Thyroid gland (tissue), 4 donors: ENCODE measurements around the gene KRT73.

Experiments used
- POLR2A ChIP-seq, 2 donors: fragments of 450-650 bp; IDR thresholded peaks; one replicate each; pipeline ENCODE4 v1.6.1; 2017; ENCODE audit warnings: antibody characterized with exemption in 2 of 2, mild to moderate bottlenecking in 2 of 2, moderate library complexity in 1 of 2
- TF ChIP-seq, protein P1 (sequence below), 6 experiments: fragments of 200-600 bp in 3 of 6; fragments of 450-650 bp in 3 of 6; sonication (generic) in 3 of 6; IDR thresholded peaks; one replicate each; pipeline ENCODE4 v1.5.1; 2016 to 2019; ENCODE audit warnings: antibody characterized with exemption in 6 of 6, mild to moderate bottlenecking in 2 of 6, inconsistent platforms in 1 of 6, moderate library complexity in 1 of 6

DNA sequence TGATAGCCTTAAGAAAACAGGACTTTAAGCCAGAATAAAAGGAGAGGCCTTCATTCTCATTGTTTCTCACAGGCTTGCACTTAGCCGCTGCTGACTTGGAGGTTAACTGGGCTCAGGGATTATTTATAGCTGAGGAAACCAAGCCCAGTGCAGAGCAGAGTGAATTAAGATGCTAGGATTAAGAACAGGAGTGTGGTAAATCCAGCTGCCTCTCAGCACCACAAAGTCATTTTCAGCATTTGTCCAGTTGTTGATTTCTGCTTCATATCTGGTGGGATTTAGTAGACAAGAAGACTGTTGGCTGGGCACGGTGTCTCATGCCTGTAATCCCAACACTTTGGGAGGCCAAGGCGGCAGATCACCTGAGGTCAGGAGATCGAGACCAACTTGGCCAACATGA is 14.3 kb upstream of the KRT73 start:
- TF ChIP-seq, protein P1, sequence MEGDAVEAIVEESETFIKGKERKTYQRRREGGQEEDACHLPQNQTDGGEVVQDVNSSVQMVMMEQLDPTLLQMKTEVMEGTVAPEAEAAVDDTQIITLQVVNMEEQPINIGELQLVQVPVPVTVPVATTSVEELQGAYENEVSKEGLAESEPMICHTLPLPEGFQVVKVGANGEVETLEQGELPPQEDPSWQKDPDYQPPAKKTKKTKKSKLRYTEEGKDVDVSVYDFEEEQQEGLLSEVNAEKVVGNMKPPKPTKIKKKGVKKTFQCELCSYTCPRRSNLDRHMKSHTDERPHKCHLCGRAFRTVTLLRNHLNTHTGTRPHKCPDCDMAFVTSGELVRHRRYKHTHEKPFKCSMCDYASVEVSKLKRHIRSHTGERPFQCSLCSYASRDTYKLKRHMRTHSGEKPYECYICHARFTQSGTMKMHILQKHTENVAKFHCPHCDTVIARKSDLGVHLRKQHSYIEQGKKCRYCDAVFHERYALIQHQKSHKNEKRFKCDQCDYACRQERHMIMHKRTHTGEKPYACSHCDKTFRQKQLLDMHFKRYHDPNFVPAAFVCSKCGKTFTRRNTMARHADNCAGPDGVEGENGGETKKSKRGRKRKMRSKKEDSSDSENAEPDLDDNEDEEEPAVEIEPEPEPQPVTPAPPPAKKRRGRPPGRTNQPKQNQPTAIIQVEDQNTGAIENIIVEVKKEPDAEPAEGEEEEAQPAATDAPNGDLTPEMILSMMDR (IDR thresholded peaks at IDR 0.05), result no peak
- TF ChIP-seq POLR2A (IDR thresholded peaks at IDR 0.05), result no peak
